Ovary (tissue), 9 donors: ENCODE measurements around the gene C12orf76. TPM values are rescaled to one million over a fixed set of nuclear protein-coding genes. Genes with fewer than 3 reads are reported as not detected.

Experiments
- DNase-seq, 5 donors: peaks; one replicate each; pipeline ENCODE4 v3.0.0-alpha.2; 2019 to 2020
- H3K27ac ChIP-seq, 2 donors: fragments of 200-600 bp; one replicate each; pipeline versions ENCODE4 v1.5.1 to v1.8.0; 2019 to 2022
- H3K27me3 ChIP-seq: fragments of 200-600 bp; one replicate; pipeline ENCODE4 v1.8.0; 2022
- H3K36me3 ChIP-seq: fragments of 200-600 bp; sonication (generic); one replicate; pipeline ENCODE4 v1.5.1; 2019
- H3K4me1 ChIP-seq: one replicate; pipeline ENCODE4 v1.8.1; 2013; ENCODE audit warnings: mild to moderate bottlenecking, moderate library complexity; ENCODE audit not compliant: insufficient read depth
- H3K4me3 ChIP-seq: fragments of 200-600 bp; sonication (generic); one replicate; pipeline ENCODE4 v1.5.1; 2017
- H3K9me3 ChIP-seq, 2 donors: fragments of 200-600 bp in 1 of 2; sonication (generic) in 1 of 2; one replicate each; pipeline versions ENCODE4 v1.5.1 to v1.8.1; 2013 to 2019; ENCODE audit warnings: mild to moderate bottlenecking in 1 of 2, moderate library complexity in 1 of 2
- CTCF ChIP-seq, 3 donors: fragments of 450-650 bp in 2 of 3; fragments of 200-600 bp in 1 of 3; IDR thresholded peaks; one replicate each; pipeline versions ENCODE4 v1.5.1 to v1.8.0; 2016 to 2022; ENCODE audit warnings: antibody characterized with exemption in 3 of 3, mild to moderate bottlenecking in 1 of 3
- EP300 ChIP-seq: sonication (generic); formaldehyde crosslinking; IDR thresholded peaks from one replicate; pipeline ENCODE4 v1.6.1; 2017; ENCODE audit warnings: antibody characterized with exemption
- POLR2A ChIP-seq: fragments of 450-650 bp; IDR thresholded peaks from one replicate; pipeline ENCODE4 v1.6.1; 2017; ENCODE audit warnings: antibody characterized with exemption, mild to moderate bottlenecking, moderate library complexity
- WGBS, 3 donors: extraction: QIAGEN DNeasy Blood & Tissue Kit in 1 of 3; methylation state at CpG; one replicate each; pipeline versions ENCODE4 v1.1.5 to v1.1.7; 2013 to 2017; 5-methylcytosine and 5-hydroxymethylcytosine counted together
- intact Hi-C, 4 donors: fragments of 100-400 bp; cut with DNase I; formaldehyde crosslinking; loops; one replicate each; pipeline versions ENCODE4 v1.11.0 to v1.15.1; 2022 to 2023
- polyA plus RNA-seq, 2 donors: library from polyadenylated mRNA; stranded (reverse); fragments of 200-250 nt in 1 of 2; fragments of 350-450 nt in 1 of 2; fragmentation: Illumina TruSeq in 1 of 2; extraction: RNeasy Lipid Tissue Mini Kit (QIAGEN cat#74804) in 1 of 2; gene quantifications; one replicate each; pipeline ENCODE4 v1.2.3, GENCODE V29; 2013 to 2014
- total RNA-seq, 7 donors: library from RNA; depleted of rRNA in 2 of 7; stranded (reverse); fragments of >200 nt in 2 of 7; fragmentation: NEBNext Ultra II Directional in 3 of 7; extraction: Animal tissue kit (Norgen Biotek cat#: 25700) in 3 of 7; gene quantifications; one replicate each; pipeline versions ENCODE4 v1.1.0 to v1.2.4, GENCODE V29; 2016 to 2023
- donor health status: DM: no; HTN: no; CAD: no; lungs with moderate emphysema.
- donor health status: DM: no; HTN: no; CAD: no.
- donor health status: Bipolar disorder and iron deficiency.
- donor health status: DM: yes; HTN: yes; CAD: no.
- donor health status: DM: no; HTN: no; CAD: no.
- donor health status: DM: yes; HTN: yes; CAD: no.

The C12orf76 gene
- total and polyA plus RNA-seq, 9 donors, result 11.6 to 24.9 (median 15.7) TPM

- peak; percentile 25 to 66 (median 35) for DNase-seq
- Histone ChIP-seq H3K4me1 (peaks cover 7% of the 10 kb centered on the region), H3K36me3 (no peaks in the 10 kb centered on the region), H3K9me3 (no peaks in the 10 kb centered on the region), H3K4me3 (peak overlapping the region; percentile 71), H3K27me3 (no peaks in the 10 kb centered on the region), H3K27ac (no peak overlapping the region)
- no peak for TF ChIP-seq EP300
- TF ChIP-seq CTCF (IDR thresholded peaks at IDR 0.05), result no peak
- TF ChIP-seq POLR2A, result no peak
- WGBS, 3 donors, result 3 to 4% (median 4%) methylated on average over 17 of the region's 17 CpGs
- intact Hi-C loops, result loop anchor here in 2 of 4 donors (5.0 to 10.0 kb wide), 2 partner anchors 65 to 68 kb away; no protein-coding TSS in a partner anchor
Measured at GRCh38 chr12:109999983-110000505, 48.3 kb downstream of the C12orf76 start.

GRCh38 chr12:109999649-109999971, 48.7 kb downstream of the C12orf76 start:
- Histone ChIP-seq H3K4me3 (peak overlapping the region; percentile 71), H3K4me1 (peaks cover 7% of the 10 kb centered on the region), H3K27me3 (no peaks in the 10 kb centered on the region), H3K9me3 (no peaks in the 10 kb centered on the region), H3K36me3 (no peaks in the 10 kb centered on the region), H3K27ac (peak overlapping the region in 1 of 2 donors; percentile 74)
- no peak for TF ChIP-seq POLR2A
- no peak for TF ChIP-seq EP300
- no peak for TF ChIP-seq CTCF (IDR thresholded peaks at IDR 0.05)
- intact Hi-C loops, result loop anchor here in 2 of 4 donors (5.0 to 10.0 kb wide), 2 partner anchors 65 to 67 kb away; no protein-coding TSS in a partner anchor
- peak in 2 of 5 donors; percentile 21 to 49 for DNase-seq
- 0 to 1% (median 1%) methylated on average over 22 to 27 of the region's 27 CpGs for WGBS, 3 donors

- 0 to 1% (median 0%) methylated on average over 39 to 62 of the region's 62 CpGs for WGBS, 3 donors
- Histone ChIP-seq H3K4me3 (peak within 1 kb of the TSS; percentile 71), H3K4me1 (peaks cover 7% of the 10 kb centered on the region), H3K9me3 (no peaks in the 10 kb centered on the region), H3K36me3 (no peaks in the 10 kb centered on the region), H3K27me3 (no peaks in the 10 kb centered on the region), H3K27ac (peak within 1 kb of the TSS; percentile 60 to 74)
- TF ChIP-seq EP300 (no peak), CTCF (IDR thresholded peaks at IDR 0.05) (peak in 1 of 3 donors; percentile 3), POLR2A (no peak)
- intact Hi-C loops, result loop anchor here in 2 of 4 donors (5.0 to 10.0 kb wide), 2 partner anchors 64 to 67 kb away; no protein-coding TSS in a partner anchor
- peak; percentile 90 to 91 (median 91) for DNase-seq
Measured at GRCh38 chr12:109998904-109999648, 49.2 kb downstream of the C12orf76 start, which contains the start of gene ANKRD13A. TSS of gene ANKRD13A (plus strand) at chr12:109999430. CDS start at chr12:109999689, 259 bp downstream.

- intact Hi-C loops, result loop anchor here in 2 of 4 donors (5.0 to 10.0 kb wide), 2 partner anchors 64 to 66 kb away; no protein-coding TSS in a partner anchor
- TF ChIP-seq POLR2A (no peak), EP300 (no peak), CTCF (IDR thresholded peaks at IDR 0.05) (no peak)
- Histone ChIP-seq H3K9me3 (no peaks in the 10 kb centered on the region), H3K27me3 (no peaks in the 10 kb centered on the region), H3K27ac (no peak overlapping the region), H3K36me3 (no peaks in the 10 kb centered on the region), H3K4me3 (peak overlapping the region; percentile 71), H3K4me1 (peaks cover 7% of the 10 kb centered on the region)
- no peak for DNase-seq
- WGBS, 3 donors, result 47 to 51% (median 51%) methylated on average over 9 of the region's 9 CpGs
Measured at GRCh38 chr12:109998241-109998903, 50.0 kb downstream of the C12orf76 start.
